RPMI7951 (cell line): ENCODE measurements around the gene TMEM182. TPM values are rescaled to one million over a fixed set of nuclear protein-coding genes. Genes with fewer than 3 reads are reported as not detected.

Source experiments
- total RNA-seq: library from RNA; depleted of rRNA; stranded (reverse); fragments of >200 nt; shearing (Covaris generic); gene quantifications from 2 replicates; pipeline ENCODE4 v1.2.3, GENCODE V29; 2014; rRNA removed

Gene TMEM182
- total RNA-seq, 1 experiment from 2014 or later = 3.4 TPM

Other genes starting within 250 kb of the TMEM182 start
- gene SLC9A2, start 142.5 kb upstream of the TMEM182 start, total RNA-seq = not detected in 2 replicates